GM23248 (cell line): ENCODE data around the gene CCDC81.

Experiments used
- EZH2 ChIP-seq: fragments of 200-600 bp; sonication (generic); IDR thresholded peaks from 2 replicates; pipeline ENCODE4 v1.6.1; 2018; ENCODE audit warnings: antibody characterized with exemption, mild to moderate bottlenecking; ENCODE audit not compliant: insufficient read depth, poor library complexity, severe bottlenecking
- EZH2phosphoT487 ChIP-seq: fragments of 200-600 bp; sonication (generic); IDR thresholded peaks from 2 replicates; pipeline ENCODE4 v1.6.1; 2018; ENCODE audit warnings: antibody characterized with exemption, moderate library complexity, mild to moderate bottlenecking, low read depth; ENCODE audit not compliant: insufficient read depth

DNA sequence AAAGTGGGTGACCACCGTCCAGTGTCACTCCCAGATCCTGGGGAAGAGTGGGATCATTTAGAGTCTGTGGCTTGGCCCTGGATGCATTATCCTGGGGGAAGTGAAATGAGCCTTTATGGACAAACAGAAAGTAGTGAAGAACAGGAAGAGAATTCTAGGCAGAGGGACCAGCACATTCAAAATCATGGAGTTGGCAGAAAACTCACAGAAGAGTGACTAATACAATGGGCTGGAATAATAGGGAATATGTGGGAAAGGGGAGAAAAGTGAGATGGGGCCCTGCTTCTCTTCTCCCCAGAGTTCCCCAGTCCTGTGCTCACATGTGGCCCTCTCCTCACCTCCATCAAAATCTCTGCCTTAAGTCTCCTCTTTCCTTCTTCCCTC, 84.3 kb downstream of the CCDC81 start:
- no peak for TF ChIP-seq EZH2phosphoT487
- no peak for TF ChIP-seq EZH2
